Measurements from ENCODE around the gene CHN1. TPM values are rescaled to one million over a fixed set of nuclear protein-coding genes. Genes with fewer than 3 reads are reported as not detected.

CHN1 gene
- total RNA-seq, 2 donors from 2014 or later: 2.9 to 3.3 TPM

DNA sequence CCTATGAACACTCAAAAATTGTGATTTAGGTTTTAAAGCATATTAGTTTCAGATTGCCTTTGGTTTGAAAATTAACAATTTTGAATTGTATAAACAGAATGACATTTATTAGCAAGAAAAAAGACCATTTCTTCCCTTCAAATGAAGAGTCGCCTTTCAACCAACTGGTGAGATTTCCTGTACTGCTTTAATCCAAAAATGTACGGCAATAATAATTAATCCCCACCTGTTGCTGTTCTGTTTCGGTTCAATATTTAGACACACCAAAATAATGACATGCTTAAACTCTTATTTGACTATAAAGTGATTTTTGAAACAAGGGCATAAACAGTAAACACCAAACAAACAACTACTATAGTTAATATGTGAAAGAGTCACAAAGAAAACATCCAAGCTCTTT lies 39.6 kb downstream of the CHN1 start:
- no peaks in the 10 kb centered on the region for H3K36me3 Mint-ChIP-seq

DNA sequence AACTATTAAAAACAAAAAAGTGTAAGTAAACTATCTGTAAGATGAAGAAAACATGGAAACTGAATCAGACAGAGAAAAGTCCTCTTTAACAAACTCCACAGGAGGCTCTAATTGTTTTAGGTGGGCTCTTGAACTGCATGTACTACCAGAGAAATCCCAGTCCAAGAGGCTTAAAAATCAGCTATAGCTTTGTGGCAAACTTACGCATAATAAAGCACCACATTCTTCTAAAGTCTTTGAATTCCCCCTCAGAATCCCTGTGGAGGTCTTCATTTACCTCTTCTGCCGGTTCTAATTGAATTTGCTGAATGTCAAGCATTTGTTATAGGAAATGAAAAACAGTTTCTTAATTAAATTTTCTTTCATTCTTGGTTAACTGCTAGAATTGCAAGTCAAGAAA lies 40.8 kb downstream of the CHN1 start:
- Mint-ChIP-seq H3K9me3 (no peaks in the 10 kb centered on the region), H3K36me3 (no peaks in the 10 kb centered on the region), H3K27ac (no peak overlapping the region)
- no peak for DNase-seq (ENCODE audit: low spot score in 2 of 2)
- ATAC-seq: no peak

More for the DNA sequence above, 39.6 kb downstream of the CHN1 start:
- no peak for ATAC-seq
- H3K27ac Mint-ChIP-seq: no peak overlapping the region
- DNase-seq (ENCODE audit: low spot score in 2 of 2): no peak
- H3K9me3 Mint-ChIP-seq: no peaks in the 10 kb centered on the region

DNA sequence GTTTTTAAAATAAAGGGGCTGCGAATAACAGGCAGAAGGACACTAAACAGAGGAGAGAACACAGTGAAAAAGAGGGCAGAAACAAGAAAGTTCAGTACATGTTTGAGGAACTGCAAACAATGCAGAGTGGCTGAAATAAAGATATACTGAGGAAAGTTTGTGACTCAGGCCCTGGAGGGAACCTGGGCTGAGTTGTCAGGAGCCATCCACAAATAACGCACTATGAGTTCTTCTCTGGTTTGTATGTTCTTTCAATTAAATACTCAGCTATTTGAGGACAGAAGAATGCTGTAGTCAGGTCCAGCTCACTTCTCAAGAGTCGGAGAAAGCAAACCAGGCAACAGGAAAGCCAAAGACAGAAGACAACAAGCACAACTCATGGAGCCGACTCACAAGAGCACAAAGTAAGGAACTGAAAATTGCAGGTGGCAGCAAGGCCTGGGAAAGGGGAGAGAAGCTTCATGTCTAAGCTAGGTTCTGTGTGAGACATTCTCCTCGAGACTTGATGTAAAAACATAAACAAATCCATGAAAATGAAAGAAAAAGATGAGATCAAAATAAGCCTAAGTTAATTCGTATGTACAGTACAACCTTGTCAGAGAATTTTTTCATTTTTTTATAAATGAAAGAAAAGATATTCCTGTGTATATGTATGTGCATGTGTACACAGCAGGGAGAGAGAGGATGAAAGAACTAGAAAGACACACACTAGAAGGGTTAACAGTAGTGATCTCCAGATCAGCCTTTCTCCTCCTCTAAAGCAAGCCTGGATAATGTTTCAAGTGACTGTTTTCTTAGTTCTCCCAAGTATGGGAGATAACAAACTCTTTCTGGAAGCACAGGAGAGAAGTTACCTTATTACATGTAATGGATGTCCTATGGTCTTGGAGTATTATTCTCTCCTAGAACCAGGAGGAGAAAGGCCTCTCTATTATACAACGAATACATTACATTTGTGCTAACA lies 41.5 kb downstream of the CHN1 start:
- DNase-seq (ENCODE audit: low spot score in 2 of 2) (no peak), ATAC-seq (no peak)
- no peaks in the 10 kb centered on the region for H3K36me3 Mint-ChIP-seq
- peak overlapping the region in 1 of 2 donors; percentile 1 for H3K27ac Mint-ChIP-seq
- H3K9me3 Mint-ChIP-seq: no peaks in the 10 kb centered on the region

DNA sequence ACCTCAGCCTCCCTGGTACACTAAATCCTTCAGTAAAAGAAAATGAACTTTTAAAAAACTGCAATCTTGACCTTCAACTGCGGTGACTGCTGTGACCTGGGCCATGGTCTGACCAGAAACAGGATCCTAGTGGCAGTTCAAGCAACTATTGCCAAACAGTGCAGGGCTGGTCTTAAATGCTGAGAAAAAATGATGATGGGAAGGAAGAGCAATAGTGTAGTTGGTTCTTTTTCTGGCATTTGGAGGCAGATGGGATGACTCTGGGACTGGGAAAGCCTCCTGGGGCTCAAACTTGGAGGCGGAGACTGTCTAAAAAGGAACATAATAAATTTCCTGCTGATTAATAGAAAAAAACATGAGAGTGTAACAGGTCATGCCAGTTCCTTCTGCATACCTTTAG lies 45.4 kb downstream of the CHN1 start:
- ATAC-seq: no peak
- DNase-seq (ENCODE audit: low spot score in 2 of 2): no peak
- no peaks in the 10 kb centered on the region for H3K9me3 Mint-ChIP-seq
- H3K27ac Mint-ChIP-seq: no peak overlapping the region
- no peaks in the 10 kb centered on the region for H3K36me3 Mint-ChIP-seq

DNA sequence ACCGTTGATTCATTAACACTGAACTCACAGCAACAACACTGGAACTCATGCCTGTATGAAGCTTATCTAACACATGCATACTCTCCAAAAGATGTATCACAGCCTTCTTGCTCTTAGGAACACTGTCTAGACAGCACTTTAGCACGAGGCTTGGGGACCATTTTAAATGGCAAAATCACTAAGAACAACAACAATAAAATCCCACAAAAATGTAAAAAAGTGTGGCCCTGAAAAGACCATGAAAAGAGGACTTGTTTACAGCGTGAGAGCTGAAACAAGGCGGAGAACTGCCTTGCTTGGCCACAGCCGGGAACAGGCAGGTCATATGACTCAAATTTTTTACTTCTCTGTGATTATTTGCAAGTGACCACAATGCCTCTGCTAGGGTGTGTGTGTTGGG lies 48.1 kb downstream of the CHN1 start:
- no peak for DNase-seq (ENCODE audit: low spot score in 2 of 2)
- no peaks in the 10 kb centered on the region for H3K36me3 Mint-ChIP-seq
- H3K27ac Mint-ChIP-seq: no peak overlapping the region
- no peak for ATAC-seq
- no peaks in the 10 kb centered on the region for H3K9me3 Mint-ChIP-seq

DNA sequence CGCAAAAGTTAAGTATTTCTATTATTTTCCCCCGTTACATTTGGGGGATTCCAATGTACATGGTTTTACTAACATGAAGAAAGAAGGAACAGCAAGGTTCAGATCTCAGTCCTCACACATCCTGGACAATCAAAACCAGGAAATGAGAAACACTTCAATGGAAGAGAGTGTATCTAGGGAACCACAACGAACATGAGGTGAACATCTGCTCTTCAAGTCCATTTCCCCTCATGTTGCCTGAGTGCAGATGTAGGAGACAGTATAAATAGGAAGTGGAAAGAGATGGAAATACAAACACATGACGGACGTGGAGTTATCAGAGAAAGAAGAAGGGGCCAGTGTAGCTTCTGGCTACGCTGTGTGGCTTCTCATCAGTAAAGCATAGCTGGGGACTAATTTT lies 52.6 kb downstream of the CHN1 start:
- no peak for DNase-seq (ENCODE audit: low spot score in 2 of 2)
- ATAC-seq: no peak
- no peak overlapping the region for H3K27ac Mint-ChIP-seq
- H3K9me3 Mint-ChIP-seq: no peaks in the 10 kb centered on the region
- no peaks in the 10 kb centered on the region for H3K36me3 Mint-ChIP-seq

DNA sequence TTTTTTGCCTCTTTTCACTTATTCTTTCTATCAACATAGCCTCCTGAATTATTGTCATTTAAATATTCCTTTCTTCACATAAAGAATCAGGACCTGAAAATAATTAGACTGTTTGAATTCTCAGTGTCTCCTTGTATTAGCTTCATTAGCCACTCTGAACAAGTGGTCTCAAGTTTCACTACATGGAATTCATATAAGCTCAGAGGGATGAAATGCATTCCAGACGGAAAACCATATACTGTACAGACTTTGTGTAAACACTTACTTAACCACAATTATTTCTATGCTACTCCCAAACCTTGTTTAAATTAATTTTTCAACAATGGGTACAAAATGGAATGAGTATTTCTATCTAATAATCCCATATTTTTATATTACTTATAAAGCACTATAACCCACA lies 53.4 kb downstream of the CHN1 start:
- no peak for ATAC-seq
- no peaks in the 10 kb centered on the region for H3K9me3 Mint-ChIP-seq
- DNase-seq (ENCODE audit: low spot score in 2 of 2): no peak
- H3K36me3 Mint-ChIP-seq: no peaks in the 10 kb centered on the region
- no peak overlapping the region for H3K27ac Mint-ChIP-seq

DNA sequence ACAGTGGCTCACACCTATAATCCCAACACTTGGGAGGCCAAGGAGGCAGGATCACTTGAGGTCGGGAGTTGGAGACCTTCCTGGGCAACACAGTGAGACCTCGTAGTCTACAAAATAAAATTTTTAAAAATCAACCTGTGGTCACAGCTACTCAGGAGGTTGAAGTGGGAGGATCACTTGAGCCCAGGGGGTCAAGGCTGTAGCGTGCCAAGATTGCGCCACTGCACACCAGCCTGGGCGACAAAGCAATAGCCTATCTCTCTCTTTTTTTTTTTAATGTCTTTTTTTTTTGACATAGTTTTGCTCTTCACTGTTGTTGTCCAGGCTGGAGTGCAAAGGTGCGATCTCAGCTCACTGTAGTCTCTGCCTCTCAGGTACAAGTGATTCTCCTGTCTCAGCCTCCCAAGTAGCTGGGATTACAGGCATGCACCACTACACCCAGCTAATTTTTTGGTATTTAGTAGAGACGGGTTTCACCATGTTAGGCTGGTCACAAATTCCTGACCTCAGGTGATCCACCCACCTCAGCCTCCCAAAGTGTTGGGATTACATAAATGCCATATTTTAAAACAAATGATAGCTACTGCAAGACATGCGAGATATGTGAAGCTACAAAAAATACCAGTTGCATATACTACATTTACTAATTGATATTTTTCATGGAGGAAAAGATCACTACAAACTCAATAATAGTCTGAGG lies 55.0 kb downstream of the CHN1 start:
- ATAC-seq (no peak), DNase-seq (ENCODE audit: low spot score in 2 of 2) (no peak)
- Mint-ChIP-seq H3K9me3 (no peaks in the 10 kb centered on the region), H3K36me3 (no peaks in the 10 kb centered on the region), H3K27ac (no peak overlapping the region)

DNA sequence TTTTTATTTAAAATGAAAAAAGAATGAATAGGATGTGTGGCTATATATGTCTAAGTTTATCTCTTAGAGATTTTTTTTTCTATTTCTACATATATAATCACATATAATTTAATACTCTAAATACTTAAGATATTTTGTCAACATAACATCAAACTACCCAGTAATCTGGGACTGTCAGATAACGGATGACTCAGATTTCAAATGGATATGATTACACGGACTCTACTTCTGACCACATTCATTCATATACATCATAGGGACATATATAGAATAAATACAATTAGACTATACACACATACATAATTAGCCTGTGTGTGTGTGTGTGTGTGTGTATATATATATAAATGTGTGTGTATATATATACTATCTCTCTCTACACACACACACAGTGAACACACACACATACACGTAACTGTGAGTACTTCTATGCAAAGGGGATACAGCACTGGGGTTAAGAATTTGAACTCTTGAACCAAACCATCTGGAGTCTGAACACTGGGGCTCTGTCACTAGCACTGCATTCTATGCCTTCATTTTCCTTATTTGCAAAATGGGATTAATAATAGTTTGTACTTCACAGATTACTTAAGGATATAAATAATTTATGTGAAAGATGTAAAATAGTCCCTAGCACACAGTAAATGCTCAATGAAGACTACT lies 59.5 kb downstream of the CHN1 start:
- DNase-seq (ENCODE audit: low spot score in 2 of 2): no peak

DNA sequence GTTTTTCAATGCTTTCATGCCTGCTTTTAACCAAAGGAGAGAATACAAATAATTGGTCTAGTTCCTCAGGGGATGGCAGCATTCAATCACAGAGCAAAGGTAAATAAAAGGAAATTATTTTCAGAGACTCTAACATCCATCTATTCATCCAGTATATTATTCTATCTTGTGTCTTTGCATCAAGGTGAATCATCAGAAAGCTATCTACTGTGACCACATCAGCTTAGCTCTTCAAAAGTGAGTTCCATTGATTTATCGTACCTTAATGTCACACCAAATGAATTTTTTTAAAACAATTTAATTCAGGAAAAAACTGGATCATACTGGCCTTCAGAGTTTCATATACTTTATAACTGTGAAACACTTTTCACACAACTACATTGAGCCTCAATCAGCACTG lies 66.1 kb downstream of the CHN1 start:
- ATAC-seq (no peak), DNase-seq (ENCODE audit: low spot score in 2 of 2) (no peak)
- Mint-ChIP-seq H3K36me3 (no peaks in the 10 kb centered on the region), H3K27ac (no peak overlapping the region), H3K9me3 (no peaks in the 10 kb centered on the region)

More for the DNA sequence above, 59.5 kb downstream of the CHN1 start:
- ATAC-seq: no peak
- Mint-ChIP-seq H3K9me3 (no peaks in the 10 kb centered on the region), H3K27ac (no peak overlapping the region), H3K36me3 (no peaks in the 10 kb centered on the region)

DNA sequence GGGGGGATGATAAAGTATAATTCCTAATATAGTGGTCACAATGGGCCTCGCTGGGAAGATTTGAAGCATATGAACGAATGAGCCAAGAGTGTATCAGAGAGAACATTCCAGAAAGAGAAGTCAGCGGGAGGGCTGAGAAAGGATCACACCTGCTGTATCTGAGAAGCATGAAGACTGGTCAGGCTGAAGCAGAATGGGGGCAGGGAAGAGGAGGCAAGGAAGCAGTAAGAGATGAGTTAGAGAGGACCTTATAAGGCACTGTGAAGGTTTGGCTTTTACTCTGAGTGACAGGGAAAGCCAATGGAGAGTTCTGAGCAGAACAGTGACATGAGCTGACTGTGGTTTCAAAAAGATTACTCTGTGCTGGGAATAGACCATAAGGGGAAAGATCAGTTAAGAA lies 73.5 kb downstream of the CHN1 start:
- DNase-seq (ENCODE audit: low spot score in 2 of 2) (no peak), ATAC-seq (no peak)
- no peaks in the 10 kb centered on the region for H3K9me3 Mint-ChIP-seq
- no peaks in the 10 kb centered on the region for H3K36me3 Mint-ChIP-seq
- no peak overlapping the region for H3K27ac Mint-ChIP-seq

DNA sequence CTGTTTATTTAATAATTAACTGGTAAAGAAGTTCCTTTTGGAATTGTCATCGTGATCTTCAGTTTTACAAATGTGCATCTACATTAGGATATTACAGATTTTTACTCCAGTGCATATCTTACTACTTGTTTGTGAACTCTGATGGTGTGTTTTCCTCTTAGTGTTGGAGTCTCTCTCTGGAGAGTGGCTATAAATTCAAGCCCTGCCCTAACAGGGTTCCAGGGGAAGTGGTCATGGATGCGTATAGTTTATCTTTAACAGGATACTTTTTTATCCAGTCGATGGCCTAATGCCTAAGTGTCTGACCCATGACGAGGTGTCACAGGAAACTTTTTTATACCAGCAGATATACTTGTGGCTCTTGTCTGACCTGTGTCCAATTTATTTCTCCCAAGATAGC lies 75.4 kb downstream of the CHN1 start:
- Mint-ChIP-seq H3K36me3 (no peaks in the 10 kb centered on the region), H3K9me3 (no peaks in the 10 kb centered on the region), H3K27ac (no peak overlapping the region)
- DNase-seq (ENCODE audit: low spot score in 2 of 2): no peak
- ATAC-seq: no peak

DNA sequence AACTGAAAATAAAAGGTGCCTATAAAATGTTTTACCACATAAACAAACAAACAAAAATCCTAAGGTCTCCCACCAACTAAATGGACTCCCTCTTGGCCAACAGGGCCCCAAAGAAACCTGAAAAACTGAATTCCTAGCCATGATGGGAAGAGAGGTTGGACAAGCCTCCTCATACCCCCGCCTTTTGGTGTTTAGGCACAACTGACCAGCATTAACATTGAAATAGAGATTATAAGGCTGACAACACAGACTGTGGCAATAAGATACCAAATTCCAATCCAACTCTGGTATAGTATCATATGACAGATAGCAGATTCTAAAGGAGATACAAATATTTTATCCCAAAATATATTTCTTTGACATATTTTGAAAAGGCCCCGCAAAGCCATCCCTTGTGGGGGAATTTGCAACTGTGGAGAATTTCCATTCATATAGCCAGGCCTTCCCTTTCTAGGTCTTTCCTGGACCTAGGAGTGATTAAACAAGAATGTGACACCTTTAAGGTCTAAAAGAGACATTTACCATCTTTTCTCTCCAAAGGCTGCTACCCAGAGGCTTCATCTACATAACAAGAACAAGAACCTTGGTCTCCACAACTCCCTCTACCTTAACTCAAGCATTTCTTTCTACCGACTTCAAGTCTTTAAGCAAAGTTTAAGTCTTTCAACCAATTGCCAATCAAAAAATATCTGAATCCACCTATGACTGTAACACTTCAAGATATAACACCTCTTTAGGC lies 80.0 kb downstream of the CHN1 start:
- no peak for DNase-seq (ENCODE audit: low spot score in 2 of 2)
- no peak overlapping the region for H3K27ac Mint-ChIP-seq
- ATAC-seq: no peak
- H3K36me3 Mint-ChIP-seq: peaks cover 0 to 7% of the 10 kb centered on the region in 2 donors
- no peaks in the 10 kb centered on the region for H3K9me3 Mint-ChIP-seq

DNA sequence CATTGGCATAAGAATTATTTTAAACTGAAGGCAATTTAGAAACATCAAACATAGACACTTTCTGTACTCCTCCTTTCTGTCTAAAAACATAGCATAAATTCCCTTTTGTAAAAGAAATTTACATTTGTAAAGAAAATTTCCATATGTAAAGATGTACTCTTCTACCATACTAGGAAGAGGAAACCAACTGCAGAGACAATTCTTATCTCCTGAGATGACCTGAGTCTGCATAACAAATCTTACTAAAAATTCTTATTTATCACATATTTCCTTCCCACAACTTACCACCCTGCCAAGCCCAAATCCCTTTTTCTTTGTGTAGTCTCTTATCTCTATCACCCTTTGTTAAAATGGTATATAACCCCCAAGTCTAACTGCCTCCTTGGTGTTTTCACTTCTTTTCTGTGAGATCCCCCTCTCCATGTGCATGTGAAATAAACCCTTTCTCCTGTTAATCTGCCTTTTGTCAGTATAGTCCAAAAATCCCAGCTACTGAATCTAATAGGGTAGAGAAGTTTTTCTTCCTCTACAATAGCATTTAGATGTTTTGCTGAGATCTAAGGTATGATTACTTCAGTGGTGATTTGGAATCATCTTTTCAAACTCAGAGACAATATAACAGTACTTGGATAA lies 81.0 kb downstream of the CHN1 start:
- H3K9me3 Mint-ChIP-seq: no peaks in the 10 kb centered on the region
- DNase-seq (ENCODE audit: low spot score in 2 of 2) (no peak), ATAC-seq (no peak)
- no peak overlapping the region for H3K27ac Mint-ChIP-seq
- peaks cover 0 to 7% of the 10 kb centered on the region in 2 donors for H3K36me3 Mint-ChIP-seq

DNA sequence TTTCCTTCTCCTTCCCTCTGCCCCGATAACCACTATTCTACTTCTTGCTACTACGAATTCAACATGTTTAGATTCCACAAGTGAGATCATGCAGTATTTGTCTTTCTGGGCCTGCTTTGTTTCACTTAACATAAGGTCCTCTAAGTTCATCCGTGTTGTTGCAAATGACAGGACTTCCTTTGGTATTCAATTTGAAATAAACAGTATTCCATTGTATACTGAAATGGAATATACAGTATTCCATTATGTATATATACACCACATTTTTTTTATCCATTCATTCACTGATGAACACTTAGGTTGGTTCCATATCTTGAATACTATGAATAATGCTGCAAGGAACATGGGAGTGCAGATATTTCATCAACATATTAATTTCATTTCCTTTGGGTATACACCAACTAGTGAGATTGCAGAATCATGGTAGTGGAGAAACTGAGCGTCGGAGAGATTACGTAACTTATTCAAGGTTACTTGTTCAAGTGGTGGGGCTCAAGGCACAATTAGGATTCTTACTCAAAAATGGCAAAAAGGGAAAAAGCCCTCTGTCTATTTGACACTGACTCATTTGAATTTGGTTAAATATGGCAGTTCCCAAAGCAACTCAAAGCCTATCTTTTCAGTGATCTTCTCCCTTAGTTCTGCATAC lies 85.1 kb downstream of the CHN1 start:
- DNase-seq (ENCODE audit: low spot score in 2 of 2) (no peak), ATAC-seq (no peak)
- Mint-ChIP-seq H3K9me3 (no peaks in the 10 kb centered on the region), H3K27ac (no peak overlapping the region), H3K36me3 (peaks cover 0 to 7% of the 10 kb centered on the region in 2 donors)
